ENCODE results near the gene ALG14.
A peak's percentile ranks its signal among the peaks of the same experiment; 100 is the strongest.
"Not testable (repeated sequence)": the region's sequence is repeated elsewhere in the genome, so short reads cannot be mapped to it uniquely, and the experiment has no call there.

ALG14 gene

GRCh38 chr1:94951046-94951445 is 121.7 kb downstream of the ALG14 start:
- in situ Hi-C loops (cut with HindIII; ENCODE audit: low pct_ligation_motif_present, low pct_unique_long_range_greater_than_20kb, low sequenced_read_pairs), result no loop called here
- DNase-seq, result no peak

GRCh38 chr1:94949681-94950661 is 122.8 kb downstream of the ALG14 start:
- DNase-seq, result no peak
- in situ Hi-C loops (cut with HindIII; ENCODE audit: low pct_ligation_motif_present, low pct_unique_long_range_greater_than_20kb, low sequenced_read_pairs), result no loop called here

GRCh38 chr1:94947437-94947836 is 125.3 kb downstream of the ALG14 start:
- in situ Hi-C loops (cut with HindIII; ENCODE audit: low pct_ligation_motif_present, low pct_unique_long_range_greater_than_20kb, low sequenced_read_pairs), result no loop called here
- DNase-seq, result no peak

- no peak for DNase-seq
- in situ Hi-C loops (cut with HindIII; ENCODE audit: low pct_ligation_motif_present, low pct_unique_long_range_greater_than_20kb, low sequenced_read_pairs), result no loop called here
Measured at GRCh38 chr1:94946886-94947285, 125.9 kb downstream of the ALG14 start.

- in situ Hi-C loops (cut with HindIII; ENCODE audit: low pct_ligation_motif_present, low pct_unique_long_range_greater_than_20kb, low sequenced_read_pairs), result no loop called here
- DNase-seq, result peak; percentile 88
Measured at GRCh38 chr1:94942171-94943128, 130.3 kb downstream of the ALG14 start.

GRCh38 chr1:94941480-94941879 is 131.3 kb downstream of the ALG14 start:
- DNase-seq; in situ Hi-C loops (cut with HindIII; ENCODE audit: low pct_ligation_motif_present, low pct_unique_long_range_greater_than_20kb, low sequenced_read_pairs): not testable (repeated sequence)

- in situ Hi-C loops (cut with HindIII; ENCODE audit: low pct_ligation_motif_present, low pct_unique_long_range_greater_than_20kb, low sequenced_read_pairs), result no loop called here
- no peak for DNase-seq
Measured at GRCh38 chr1:94940738-94941137, 132.0 kb downstream of the ALG14 start.

GRCh38 chr1:94937820-94938219 is 134.9 kb downstream of the ALG14 start:
- in situ Hi-C loops (cut with HindIII; ENCODE audit: low pct_ligation_motif_present, low pct_unique_long_range_greater_than_20kb, low sequenced_read_pairs), result no loop called here
- no peak for DNase-seq

GRCh38 chr1:94936861-94937620 is 135.7 kb downstream of the ALG14 start:
- in situ Hi-C loops (cut with HindIII; ENCODE audit: low pct_ligation_motif_present, low pct_unique_long_range_greater_than_20kb, low sequenced_read_pairs), result no loop called here
- DNase-seq, result peak; percentile 22

GRCh38 chr1:94935476-94935875 is 137.3 kb downstream of the ALG14 start:
- in situ Hi-C loops (cut with HindIII; ENCODE audit: low pct_ligation_motif_present, low pct_unique_long_range_greater_than_20kb, low sequenced_read_pairs), result no loop called here
- DNase-seq, result no peak

- in situ Hi-C loops (cut with HindIII; ENCODE audit: low pct_ligation_motif_present, low pct_unique_long_range_greater_than_20kb, low sequenced_read_pairs), result no loop called here
- DNase-seq, result no peak
Measured at GRCh38 chr1:94935034-94935433, 137.7 kb downstream of the ALG14 start.

GRCh38 chr1:94934551-94934950 is 138.2 kb downstream of the ALG14 start:
- DNase-seq, result no peak
- in situ Hi-C loops (cut with HindIII; ENCODE audit: low pct_ligation_motif_present, low pct_unique_long_range_greater_than_20kb, low sequenced_read_pairs), result no loop called here

- DNase-seq, result no peak
- in situ Hi-C loops (cut with HindIII; ENCODE audit: low pct_ligation_motif_present, low pct_unique_long_range_greater_than_20kb, low sequenced_read_pairs), result no loop called here
Measured at GRCh38 chr1:94931254-94931841, 141.4 kb downstream of the ALG14 start.

GRCh38 chr1:94929351-94930217 is 143.2 kb downstream of the ALG14 start:
- no peak for DNase-seq
- in situ Hi-C loops (cut with HindIII; ENCODE audit: low pct_ligation_motif_present, low pct_unique_long_range_greater_than_20kb, low sequenced_read_pairs), result no loop called here

GRCh38 chr1:94928293-94928939 is 144.3 kb downstream of the ALG14 start:
- DNase-seq, result no peak
- in situ Hi-C loops (cut with HindIII; ENCODE audit: low pct_ligation_motif_present, low pct_unique_long_range_greater_than_20kb, low sequenced_read_pairs), result no loop called here

GRCh38 chr1:94927405-94928175 is 145.2 kb downstream of the ALG14 start:
- DNase-seq, result peak; percentile 65
- in situ Hi-C loops (cut with HindIII; ENCODE audit: low pct_ligation_motif_present, low pct_unique_long_range_greater_than_20kb, low sequenced_read_pairs), result no loop called here

Measured in ACHN (cell line).